ENCODE measurements around the gene C1orf87.

DNA sequence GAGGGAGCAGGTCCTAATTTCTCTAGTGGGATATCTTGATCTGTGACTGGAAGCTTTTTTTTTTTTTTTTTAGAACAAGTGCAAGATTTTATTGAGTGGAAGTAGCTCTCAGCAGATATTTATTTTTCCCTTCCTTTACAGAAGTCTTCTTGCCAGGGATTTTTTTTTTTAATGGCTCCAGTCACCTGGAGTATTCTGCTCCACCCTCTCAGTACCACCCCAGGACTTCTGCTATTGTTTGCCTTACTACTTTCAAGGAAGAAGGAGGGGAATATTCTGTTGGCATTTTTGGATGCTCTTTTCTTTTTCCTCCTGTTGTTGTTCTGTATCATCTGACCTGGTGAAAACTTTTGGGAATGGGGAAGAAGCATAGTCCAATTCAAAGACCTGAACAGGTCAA, 123.9 kb downstream of the C1orf87 start:
- TF ChIP-seq, protein P1, sequence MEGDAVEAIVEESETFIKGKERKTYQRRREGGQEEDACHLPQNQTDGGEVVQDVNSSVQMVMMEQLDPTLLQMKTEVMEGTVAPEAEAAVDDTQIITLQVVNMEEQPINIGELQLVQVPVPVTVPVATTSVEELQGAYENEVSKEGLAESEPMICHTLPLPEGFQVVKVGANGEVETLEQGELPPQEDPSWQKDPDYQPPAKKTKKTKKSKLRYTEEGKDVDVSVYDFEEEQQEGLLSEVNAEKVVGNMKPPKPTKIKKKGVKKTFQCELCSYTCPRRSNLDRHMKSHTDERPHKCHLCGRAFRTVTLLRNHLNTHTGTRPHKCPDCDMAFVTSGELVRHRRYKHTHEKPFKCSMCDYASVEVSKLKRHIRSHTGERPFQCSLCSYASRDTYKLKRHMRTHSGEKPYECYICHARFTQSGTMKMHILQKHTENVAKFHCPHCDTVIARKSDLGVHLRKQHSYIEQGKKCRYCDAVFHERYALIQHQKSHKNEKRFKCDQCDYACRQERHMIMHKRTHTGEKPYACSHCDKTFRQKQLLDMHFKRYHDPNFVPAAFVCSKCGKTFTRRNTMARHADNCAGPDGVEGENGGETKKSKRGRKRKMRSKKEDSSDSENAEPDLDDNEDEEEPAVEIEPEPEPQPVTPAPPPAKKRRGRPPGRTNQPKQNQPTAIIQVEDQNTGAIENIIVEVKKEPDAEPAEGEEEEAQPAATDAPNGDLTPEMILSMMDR (conservative IDR thresholded peaks at IDR 0.05), result no peak
- no peak for TF ChIP-seq ZFX (IDR thresholded peaks at IDR 0.05)
